ENCODE measurements around the gene DOCK4. TPM values are rescaled to one million over a fixed set of nuclear protein-coding genes. Genes with fewer than 3 reads are reported as not detected.
"Not testable (repeated sequence)": the region's sequence is repeated elsewhere in the genome, so short reads cannot be mapped to it uniquely, and the experiment has no call there.

Gene DOCK4
- total RNA-seq, 4 donors from 2014 or later = 30.8 to 49.8 (median 37.2) TPM

- 74 to 91% methylated on average over 3 of the region's 3 CpGs for WGBS, 2 donors
- Histone ChIP-seq H3K36me3 (no peaks in the 10 kb centered on the region), H3K4me3 (no peak overlapping the region), H3K9me3 (no peaks in the 10 kb centered on the region), H3K4me1 (peaks cover 0 to 29% (median 0%) of the 10 kb centered on the region in 4 donors), H3K27ac (no peak overlapping the region), H3K27me3 (no peaks in the 10 kb centered on the region)
- DNase-seq (ENCODE audit: low spot score in 2 of 2) = no peak
- TF ChIP-seq POLR2A (IDR thresholded peaks at IDR 0.05) (no peak), EP300 (IDR thresholded peaks at IDR 0.05) (no peak)
- TF ChIP-seq, protein P1, sequence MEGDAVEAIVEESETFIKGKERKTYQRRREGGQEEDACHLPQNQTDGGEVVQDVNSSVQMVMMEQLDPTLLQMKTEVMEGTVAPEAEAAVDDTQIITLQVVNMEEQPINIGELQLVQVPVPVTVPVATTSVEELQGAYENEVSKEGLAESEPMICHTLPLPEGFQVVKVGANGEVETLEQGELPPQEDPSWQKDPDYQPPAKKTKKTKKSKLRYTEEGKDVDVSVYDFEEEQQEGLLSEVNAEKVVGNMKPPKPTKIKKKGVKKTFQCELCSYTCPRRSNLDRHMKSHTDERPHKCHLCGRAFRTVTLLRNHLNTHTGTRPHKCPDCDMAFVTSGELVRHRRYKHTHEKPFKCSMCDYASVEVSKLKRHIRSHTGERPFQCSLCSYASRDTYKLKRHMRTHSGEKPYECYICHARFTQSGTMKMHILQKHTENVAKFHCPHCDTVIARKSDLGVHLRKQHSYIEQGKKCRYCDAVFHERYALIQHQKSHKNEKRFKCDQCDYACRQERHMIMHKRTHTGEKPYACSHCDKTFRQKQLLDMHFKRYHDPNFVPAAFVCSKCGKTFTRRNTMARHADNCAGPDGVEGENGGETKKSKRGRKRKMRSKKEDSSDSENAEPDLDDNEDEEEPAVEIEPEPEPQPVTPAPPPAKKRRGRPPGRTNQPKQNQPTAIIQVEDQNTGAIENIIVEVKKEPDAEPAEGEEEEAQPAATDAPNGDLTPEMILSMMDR (IDR thresholded peaks at IDR 0.05) = no peak
These were observed 46.5 kb upstream of the DOCK4 start for GRCh38 chr7:112252691-112253090.

GRCh38 chr7:112252141-112252540, 45.9 kb upstream of the DOCK4 start:
- Histone ChIP-seq H3K9me3 (no peaks in the 10 kb centered on the region), H3K4me3 (no peak overlapping the region), H3K36me3 (no peaks in the 10 kb centered on the region), H3K4me1 (peaks cover 0 to 29% (median 0%) of the 10 kb centered on the region in 4 donors), H3K27me3 (no peaks in the 10 kb centered on the region), H3K27ac (no peak overlapping the region)
- WGBS, 2 donors = 41 to 55% methylated on average over 3 of the region's 3 CpGs
- no peak for DNase-seq (ENCODE audit: low spot score in 2 of 2)
- no peak for TF ChIP-seq EP300 (IDR thresholded peaks at IDR 0.05)

GRCh38 chr7:112249967-112250366, 43.8 kb upstream of the DOCK4 start:
- H3K4me3 ChIP-seq; H3K36me3 ChIP-seq; DNase-seq (ENCODE audit: low spot score in 2 of 2); H3K9me3 ChIP-seq; H3K27ac ChIP-seq; H3K27me3 ChIP-seq: not testable (repeated sequence)
- peaks cover 0 to 22% (median 0%) of the 10 kb centered on the region in 4 donors for H3K4me1 ChIP-seq
- WGBS, 2 donors = 77 to 79% methylated on average over 13 of the region's 13 CpGs

GRCh38 chr7:112248598-112248997, 42.4 kb upstream of the DOCK4 start:
- Histone ChIP-seq H3K27me3 (no peaks in the 10 kb centered on the region), H3K4me1 (peaks cover 0 to 22% (median 0%) of the 10 kb centered on the region in 4 donors), H3K27ac (no peak overlapping the region), H3K4me3 (no peak overlapping the region), H3K36me3 (no peaks in the 10 kb centered on the region), H3K9me3 (no peaks in the 10 kb centered on the region)
- DNase-seq (ENCODE audit: low spot score in 2 of 2) = no peak
- 93 to 100% methylated on average over 2 of the region's 2 CpGs for WGBS, 2 donors
- TF ChIP-seq, protein P1 (IDR thresholded peaks at IDR 0.05) = no peak
- TF ChIP-seq POLR2A (IDR thresholded peaks at IDR 0.05) = no peak
- no peak for TF ChIP-seq EP300 (IDR thresholded peaks at IDR 0.05)

- Histone ChIP-seq H3K27ac (no peak overlapping the region), H3K27me3 (no peaks in the 10 kb centered on the region), H3K9me3 (peaks cover 0 to 6% (median 0%) of the 10 kb centered on the region in 4 donors), H3K36me3 (no peaks in the 10 kb centered on the region), H3K4me1 (no peaks in the 10 kb centered on the region), H3K4me3 (no peak overlapping the region)
- no peak for DNase-seq (ENCODE audit: low spot score in 2 of 2)
- TF ChIP-seq, protein P1 (IDR thresholded peaks at IDR 0.05) = no peak
- no peak for TF ChIP-seq POLR2A (IDR thresholded peaks at IDR 0.05)
- TF ChIP-seq EP300 (IDR thresholded peaks at IDR 0.05) = no peak
- WGBS, 2 donors = 92 to 94% methylated on average over 9 of the region's 9 CpGs
These were observed 32.8 kb upstream of the DOCK4 start for GRCh38 chr7:112238852-112239610.

GRCh38 chr7:112238330-112238729, 32.1 kb upstream of the DOCK4 start:
- WGBS, 2 donors = 96 to 100% methylated on average over 3 of the region's 3 CpGs
- H3K27ac ChIP-seq = no peak overlapping the region
- H3K36me3 ChIP-seq = no peaks in the 10 kb centered on the region
- peaks cover 0 to 6% (median 0%) of the 10 kb centered on the region in 4 donors for H3K9me3 ChIP-seq
- TF ChIP-seq, protein P1 (IDR thresholded peaks at IDR 0.05) = no peak
- TF ChIP-seq EP300 (IDR thresholded peaks at IDR 0.05) (no peak), POLR2A (IDR thresholded peaks at IDR 0.05) (no peak)
- H3K4me1 ChIP-seq = no peaks in the 10 kb centered on the region
- H3K4me3 ChIP-seq = no peak overlapping the region
- DNase-seq (ENCODE audit: low spot score in 2 of 2) = no peak
- no peaks in the 10 kb centered on the region for H3K27me3 ChIP-seq
